K562 (cell line): ENCODE measurements around the gene EMC1. TPM values are rescaled to one million over a fixed set of nuclear protein-coding genes. Genes with fewer than 3 reads are reported as not detected.

Experiments
- CBFA2T3 ChIP-seq: fragments of 450-650 bp; IDR thresholded peaks from 2 replicates; pipeline ENCODE4 v1.6.1; 2017
- CC2D1A ChIP-seq: fragments of 450-650 bp; IDR thresholded peaks from 2 replicates; pipeline ENCODE4 v1.6.1; 2017; ENCODE audit warnings: mild to moderate bottlenecking
- DIDO1 ChIP-seq: fragments of 450-650 bp; IDR thresholded peaks from 2 replicates; pipeline ENCODE4 v1.6.1; 2016; ENCODE audit warnings: low read depth, missing biosample characterization, missing genetic modification characterization
- EP400 ChIP-seq: fragments of 450-650 bp; IDR thresholded peaks from 2 replicates; pipeline ENCODE4 v1.6.1; 2017; ENCODE audit warnings: antibody characterized with exemption, mild to moderate bottlenecking, moderate library complexity
- FOXK2 ChIP-seq, 2 experiments: fragments of 450-650 bp; IDR thresholded peaks in 1 of 2; conservative IDR thresholded peaks in 1 of 2; 2 replicates each; pipeline ENCODE4 v1.6.1; 2016; ENCODE audit warnings: low read depth in 2 of 2, mild to moderate bottlenecking in 1 of 2
- HDGF ChIP-seq: fragments of 450-650 bp; IDR thresholded peaks from 2 replicates; pipeline ENCODE4 v1.6.1; 2016
- HSF4 ChIP-seq: fragments of 250-450 bp; sonication (Bioruptor Pico); IDR thresholded peaks from 2 replicates; pipeline ENCODE4 v2.1.2; 2022; ENCODE audit warnings: mild to moderate bottlenecking, moderate library complexity, borderline replicate concordance
- MITF ChIP-seq: IDR thresholded peaks from 2 replicates; pipeline ENCODE4 v1.6.1; 2014; ENCODE audit warnings: antibody characterized with exemption
- RAD21 ChIP-seq, 2 experiments: fragments of 250-450 bp in 1 of 2; fragments of 450-650 bp in 1 of 2; sonication (Bioruptor Pico) in 1 of 2; formaldehyde crosslinking in 1 of 2; IDR thresholded peaks in 1 of 2; conservative IDR thresholded peaks in 1 of 2; 2 replicates each; pipeline versions ENCODE4 v1.4.0 to v1.8.0; 2020 to 2022; ENCODE audit warnings: mild to moderate bottlenecking in 2 of 2, moderate library complexity in 1 of 2
- RAD51 ChIP-seq: fragments of 450-650 bp; IDR thresholded peaks from 2 replicates; pipeline ENCODE4 v1.7.1; 2016; ENCODE audit warnings: low read depth, mild to moderate bottlenecking, borderline replicate concordance
- RCOR1 ChIP-seq, 2 experiments: IDR thresholded peaks; 2 replicates each; pipeline ENCODE4 v1.6.1; 2012; ENCODE audit warnings: low read depth in 2 of 2, low read length in 2 of 2, borderline replicate concordance in 1 of 2, improper control_type of control experiment in 1 of 2
- SMAD1 ChIP-seq: fragments of 150-350 bp; IDR thresholded peaks from 2 replicates; pipeline ENCODE4 v1.6.1; 2014; ENCODE audit warnings: low read length, low read depth; ENCODE audit not compliant: partially characterized antibody
- TAF9B ChIP-seq: fragments of 450-650 bp; IDR thresholded peaks from 2 replicates; pipeline ENCODE4 v1.6.1; 2018; ENCODE audit warnings: mild to moderate bottlenecking; ENCODE audit not compliant: partially characterized antibody
- XRCC3 ChIP-seq: fragments of 450-650 bp; IDR thresholded peaks from 2 replicates; pipeline ENCODE4 v1.6.1; 2017; ENCODE audit warnings: mild to moderate bottlenecking, moderate library complexity
- ZFP1 ChIP-seq: fragments of 450-650 bp; formaldehyde crosslinking; IDR thresholded peaks from 2 replicates; pipeline ENCODE4 v1.4.0; 2020; ENCODE audit warnings: mild to moderate bottlenecking, mixed read lengths
- ZFP30 ChIP-seq: fragments of 250-450 bp; sonication (Bioruptor Pico); IDR thresholded peaks from 2 replicates; pipeline ENCODE4 v1.8.0; 2022; ENCODE audit warnings: moderate library complexity, mild to moderate bottlenecking, inconsistent platforms, borderline replicate concordance
- ZNF224 ChIP-seq: sonication (generic); formaldehyde crosslinking; IDR thresholded peaks from 2 replicates; pipeline ENCODE4 v1.8.0; 2022; ENCODE audit warnings: mild to moderate bottlenecking, missing genetic modification reagents
- ZNF311 ChIP-seq: fragments of 250-450 bp; sonication (Bioruptor Pico); IDR thresholded peaks from 2 replicates; pipeline ENCODE4 v1.4.0; 2020; ENCODE audit warnings: mild to moderate bottlenecking, moderate library complexity
- polyA plus RNA-seq, 8 experiments: library from polyadenylated mRNA; depleted of rRNA in 4 of 8; stranded (reverse) in 5 of 8; unstranded in 3 of 8; fragments of >200 nt; fragmentation: Nextera tagmentation in 2 of 8; fragmentation: Illumina TruSeq in 1 of 8; extraction: Ambion mirVana in 2 of 8; extraction: Trizol in 1 of 8; gene quantifications; 2 replicates each; pipeline versions ENCODE4 v1.2.1 to v1.2.3, GENCODE V29; 2011 to 2014; ENCODE audit warnings: inconsistent platforms in 1 of 8, missing spikeins in 1 of 8
- total RNA-seq, 7 experiments: library from RNA; depleted of rRNA in 6 of 7; stranded (reverse); fragments of >200 nt in 6 of 7; fragmentation: Illumina TruSeq in 2 of 7; extraction: Trizol in 2 of 7; gene quantifications; 2 replicates each; pipeline versions ENCODE4 v1.2.1 to v1.2.3, GENCODE V29; 2011 to 2021; ENCODE audit warnings: low replicate concordance in 1 of 7
- TF ChIP-seq, protein P1 (sequence below): sonication (generic); formaldehyde crosslinking; IDR thresholded peaks from 2 replicates; pipeline ENCODE4 v1.9.0; 2022; ENCODE audit warnings: mild to moderate bottlenecking, missing genetic modification reagents
- TF ChIP-seq, protein P2 (sequence below), 2 experiments: fragments of 450-650 bp; formaldehyde crosslinking in 1 of 2; IDR thresholded peaks; 2 replicates each; pipeline versions ENCODE4 v1.4.0 to v1.6.1; 2014 to 2020; ENCODE audit warnings: mild to moderate bottlenecking in 2 of 2, borderline replicate concordance in 1 of 2, low read depth in 1 of 2

EMC1 gene
- total and polyA plus RNA-seq, 9 of the 15 experiments (the other 6 are each of a cell fraction or from before 2014, with no cell fraction given): 17.8 to 88.2 (median 37.4) TPM

GRCh38 chr1:19300211-19300610 lies 48.9 kb upstream of the EMC1 start (continued):
- TF ChIP-seq ZNF224 (CRISPR knock-in tag): no peak
- no peak for TF ChIP-seq XRCC3
- TF ChIP-seq RAD21 (CRISPR knock-in tag; conservative IDR thresholded peaks at IDR 0.05 in 1 of 2, IDR thresholded peaks at IDR 0.05 in 1 of 2): 0 out of 4 replicates have a peak, but pooled peaks of 1 of the 2 experiments have one; percentile 3
- TF ChIP-seq SMAD1: no peak
- TF ChIP-seq FOXK2 (conservative IDR thresholded peaks at IDR 0.05 in 1 of 2, IDR thresholded peaks at IDR 0.05 in 1 of 2; ENCODE audit: low read depth in 2 of 2): peak in 1 of 2 experiments; percentile 72; a peak in 3 of 4 replicates
- 0 out of 4 replicates have a peak, but pooled peaks of 1 of the 2 experiments have one; percentile 31 for TF ChIP-seq RCOR1 (IDR thresholded peaks at IDR 0.05; ENCODE audit: borderline replicate concordance in 1 of 2, low read depth in 2 of 2, low read length in 2 of 2)
- peak; percentile 83 for TF ChIP-seq RAD51
- TF ChIP-seq ZNF311: no peak
- no peak for TF ChIP-seq CBFA2T3
- no peak for TF ChIP-seq ZFP30 (CRISPR knock-in tag)
- TF ChIP-seq TAF9B: peak; percentile 88
- no peak for TF ChIP-seq HSF4
- TF ChIP-seq EP400: peak; percentile 60; the same call in 1 of the 2 replicates
- TF ChIP-seq MITF: peak; percentile 59; the same call in 1 of the 2 replicates
- no peak for TF ChIP-seq ZFP1 (CRISPR knock-in tag)
- TF ChIP-seq CC2D1A: no peak
- TF ChIP-seq DIDO1 (tag): no peak
- TF ChIP-seq, protein P1, sequence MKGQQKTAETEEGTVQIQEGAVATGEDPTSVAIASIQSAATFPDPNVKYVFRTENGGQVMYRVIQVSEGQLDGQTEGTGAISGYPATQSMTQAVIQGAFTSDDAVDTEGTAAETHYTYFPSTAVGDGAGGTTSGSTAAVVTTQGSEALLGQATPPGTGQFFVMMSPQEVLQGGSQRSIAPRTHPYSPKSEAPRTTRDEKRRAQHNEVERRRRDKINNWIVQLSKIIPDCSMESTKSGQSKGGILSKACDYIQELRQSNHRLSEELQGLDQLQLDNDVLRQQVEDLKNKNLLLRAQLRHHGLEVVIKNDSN (CRISPR knock-in tag): peak; percentile 90
- TF ChIP-seq HDGF: no peak
- TF ChIP-seq, protein P2, sequence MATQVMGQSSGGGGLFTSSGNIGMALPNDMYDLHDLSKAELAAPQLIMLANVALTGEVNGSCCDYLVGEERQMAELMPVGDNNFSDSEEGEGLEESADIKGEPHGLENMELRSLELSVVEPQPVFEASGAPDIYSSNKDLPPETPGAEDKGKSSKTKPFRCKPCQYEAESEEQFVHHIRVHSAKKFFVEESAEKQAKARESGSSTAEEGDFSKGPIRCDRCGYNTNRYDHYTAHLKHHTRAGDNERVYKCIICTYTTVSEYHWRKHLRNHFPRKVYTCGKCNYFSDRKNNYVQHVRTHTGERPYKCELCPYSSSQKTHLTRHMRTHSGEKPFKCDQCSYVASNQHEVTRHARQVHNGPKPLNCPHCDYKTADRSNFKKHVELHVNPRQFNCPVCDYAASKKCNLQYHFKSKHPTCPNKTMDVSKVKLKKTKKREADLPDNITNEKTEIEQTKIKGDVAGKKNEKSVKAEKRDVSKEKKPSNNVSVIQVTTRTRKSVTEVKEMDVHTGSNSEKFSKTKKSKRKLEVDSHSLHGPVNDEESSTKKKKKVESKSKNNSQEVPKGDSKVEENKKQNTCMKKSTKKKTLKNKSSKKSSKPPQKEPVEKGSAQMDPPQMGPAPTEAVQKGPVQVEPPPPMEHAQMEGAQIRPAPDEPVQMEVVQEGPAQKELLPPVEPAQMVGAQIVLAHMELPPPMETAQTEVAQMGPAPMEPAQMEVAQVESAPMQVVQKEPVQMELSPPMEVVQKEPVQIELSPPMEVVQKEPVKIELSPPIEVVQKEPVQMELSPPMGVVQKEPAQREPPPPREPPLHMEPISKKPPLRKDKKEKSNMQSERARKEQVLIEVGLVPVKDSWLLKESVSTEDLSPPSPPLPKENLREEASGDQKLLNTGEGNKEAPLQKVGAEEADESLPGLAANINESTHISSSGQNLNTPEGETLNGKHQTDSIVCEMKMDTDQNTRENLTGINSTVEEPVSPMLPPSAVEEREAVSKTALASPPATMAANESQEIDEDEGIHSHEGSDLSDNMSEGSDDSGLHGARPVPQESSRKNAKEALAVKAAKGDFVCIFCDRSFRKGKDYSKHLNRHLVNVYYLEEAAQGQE (IDR thresholded peaks at IDR 0.05; ENCODE audit: borderline replicate concordance): peak; percentile 31; the same call in 1 of the 2 replicates
- TF ChIP-seq, protein P2 (CRISPR knock-in tag; IDR thresholded peaks at IDR 0.05; ENCODE audit: low read depth): no peak
